ENCODE results near the gene ZNF627.
A peak's percentile ranks its signal among the peaks of the same experiment; 100 is the strongest.
"Not testable (repeated sequence)": the region's sequence is repeated elsewhere in the genome, so short reads cannot be mapped to it uniquely, and the experiment has no call there.

Gene ZNF627

DNA sequence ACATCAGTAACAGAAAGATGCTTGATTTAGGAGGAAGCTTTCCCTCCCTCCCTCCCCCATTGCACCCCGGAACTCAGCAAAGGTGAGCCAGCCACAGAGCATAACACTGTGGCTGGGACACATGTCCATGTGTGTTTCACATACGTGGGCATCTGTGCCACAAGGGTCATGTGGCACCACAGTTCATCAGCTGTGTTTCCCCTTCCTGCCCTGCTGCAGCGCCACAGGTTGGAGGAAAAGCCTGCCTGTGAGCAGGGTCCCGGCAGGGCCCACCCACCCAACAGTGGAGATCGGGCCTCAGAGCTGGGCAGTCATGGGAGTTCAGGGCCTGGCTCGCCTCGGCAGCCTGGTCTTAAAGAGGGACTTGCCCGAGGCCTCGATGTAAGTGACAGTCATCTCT is 22.6 kb upstream of the ZNF627 start:
- no peak for DNase-seq (ENCODE audit: low spot score)

DNA sequence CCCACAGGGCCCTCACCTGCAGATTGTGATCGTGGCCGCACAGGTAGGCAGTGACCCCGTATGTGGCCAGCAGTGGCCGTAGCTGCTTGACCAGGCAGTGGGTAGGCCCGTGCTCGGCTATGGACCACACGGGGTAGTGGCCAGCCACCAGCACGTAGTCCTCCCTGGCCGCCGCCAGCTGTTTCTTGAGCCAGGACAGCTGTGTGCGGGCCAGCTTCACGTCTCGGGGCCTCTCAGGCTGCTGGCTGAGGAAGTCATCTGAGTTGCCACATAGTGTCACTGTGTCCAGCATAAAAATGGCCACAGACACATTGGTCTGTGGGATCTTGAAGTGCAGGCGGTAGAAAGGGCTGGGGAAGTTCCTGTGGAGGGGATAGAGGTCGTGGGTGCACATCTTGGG is 21.1 kb upstream of the ZNF627 start:
- DNase-seq (ENCODE audit: low spot score): no peak

DNA sequence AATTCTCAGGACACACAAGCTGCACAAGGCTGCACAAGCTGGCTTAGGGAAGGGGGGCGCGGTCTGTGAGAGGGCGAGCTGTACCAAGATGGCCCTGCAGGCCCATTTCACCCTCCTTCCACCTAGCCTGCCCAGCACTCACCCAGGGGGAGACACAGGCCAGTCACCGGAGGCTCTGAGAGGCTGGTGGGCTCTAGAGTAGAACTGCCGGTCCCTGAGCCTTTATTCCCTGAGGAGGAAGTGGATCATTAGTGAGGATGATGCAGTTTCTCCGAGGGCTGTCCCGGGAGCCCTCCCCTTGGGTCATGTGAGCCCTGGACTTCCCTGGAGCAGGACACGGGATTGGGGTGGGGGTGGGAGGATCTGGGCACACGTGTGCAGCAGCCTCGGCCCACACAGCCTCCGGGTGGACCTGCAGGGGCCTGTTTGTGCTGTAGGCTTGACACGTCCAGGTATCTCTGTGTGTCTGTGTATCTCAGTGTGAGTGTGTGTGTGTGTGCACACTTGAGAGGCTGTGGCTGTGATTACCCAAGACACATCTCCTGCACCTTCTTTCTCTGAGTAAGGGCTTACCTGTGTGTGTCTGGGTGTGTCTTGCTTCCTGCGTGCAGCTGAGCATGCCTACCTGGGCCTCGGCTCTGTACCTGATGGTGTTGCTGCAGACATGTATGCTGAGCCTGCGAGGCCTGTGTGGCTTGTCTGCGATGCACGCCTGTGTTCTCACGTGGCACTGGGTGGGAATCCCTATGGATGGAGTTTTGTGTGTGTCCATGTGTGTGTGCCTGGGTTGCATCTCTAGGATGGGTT is 19.6 kb upstream of the ZNF627 start, which contains the start of gene ACP5:
ACP5 (minus strand) TSS at position 195 of the 807 bp plus-strand sequence. CDS start 328 bp downstream, outside the sequence.
- DNase-seq (ENCODE audit: low spot score): no peak

DNA sequence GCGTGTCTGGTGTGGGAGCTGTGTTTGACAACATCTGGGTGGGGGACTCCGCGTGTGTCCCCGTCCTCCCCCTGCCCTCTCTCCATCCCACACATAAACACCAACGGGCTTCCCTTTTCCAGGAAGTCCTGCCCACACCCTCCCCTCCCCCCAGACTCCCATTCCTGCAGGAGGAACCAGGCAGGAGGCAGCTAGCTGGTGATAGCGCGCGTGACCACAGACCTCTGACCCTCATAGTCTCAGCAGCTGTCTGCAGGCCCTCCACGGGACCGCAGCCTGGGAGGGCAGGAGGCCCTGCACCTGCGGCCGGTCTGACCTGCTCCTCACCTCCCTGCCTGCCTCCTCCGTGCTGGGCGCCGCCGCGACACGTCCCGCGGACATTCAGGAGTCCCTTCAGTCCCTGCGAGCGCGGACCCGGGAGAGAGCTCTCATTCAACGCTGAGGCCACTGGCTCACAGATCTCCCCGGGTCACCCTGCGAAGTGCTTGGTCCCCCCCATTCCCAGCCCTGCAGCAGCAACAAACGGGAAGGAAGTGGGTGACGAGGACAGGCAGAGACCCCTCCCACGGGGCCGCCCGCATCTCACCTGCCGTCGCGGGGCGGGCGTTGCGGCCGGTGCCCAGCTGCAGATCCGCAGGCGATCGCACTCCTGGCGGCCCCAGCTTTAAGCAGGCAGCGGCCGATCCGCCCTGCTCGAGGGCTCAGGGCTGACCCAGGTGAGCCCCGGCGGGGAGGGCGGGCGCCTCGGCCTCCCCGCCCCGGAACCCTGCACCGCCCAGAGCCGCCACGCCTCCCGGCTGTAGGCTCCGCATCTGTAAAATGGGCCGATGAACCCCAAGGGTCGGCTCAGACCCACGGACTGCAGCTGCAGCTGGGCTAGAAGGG is 18.8 kb upstream of the ZNF627 start:
- DNase-seq (ENCODE audit: low spot score): no peak

DNA sequence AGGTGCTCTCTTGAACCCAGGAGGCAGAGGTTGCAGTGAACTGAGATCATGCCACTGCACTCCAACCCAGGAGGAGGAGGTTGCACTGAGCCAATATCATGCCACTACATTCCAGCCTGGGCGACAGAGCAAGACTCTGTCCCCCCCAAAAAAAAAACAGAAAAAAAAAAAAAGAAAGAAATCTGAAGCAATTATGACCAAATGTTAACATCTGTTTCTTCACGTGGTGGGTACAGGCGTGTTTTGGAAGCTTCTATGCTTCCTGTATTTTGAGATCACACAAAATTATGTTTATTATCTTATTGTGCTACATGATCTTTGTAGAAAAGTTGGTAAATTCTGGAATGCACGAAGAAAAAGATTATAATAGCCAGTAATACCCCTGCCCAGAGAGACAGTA is 17.2 kb upstream of the ZNF627 start:
- DNase-seq (ENCODE audit: low spot score): no peak

DNA sequence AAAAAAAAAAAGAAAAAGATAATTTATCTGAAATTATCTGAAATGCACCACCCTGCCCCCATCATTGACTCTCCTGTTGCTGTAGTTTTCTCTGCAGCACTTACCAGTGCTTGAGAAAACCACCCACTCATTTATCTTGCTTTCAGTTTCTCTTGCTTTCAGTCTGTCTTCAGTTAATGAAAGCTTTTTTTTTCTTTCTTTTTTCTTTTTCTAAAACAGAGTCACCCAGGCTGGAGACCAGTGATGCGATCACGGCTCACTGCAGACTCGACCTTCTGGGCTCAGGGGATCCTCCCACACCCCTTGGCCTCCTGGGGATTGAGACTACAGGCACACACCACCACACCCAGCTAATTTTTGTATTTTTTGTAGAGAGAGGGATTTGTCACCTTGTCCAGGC is 15.5 kb upstream of the ZNF627 start:
- DNase-seq (ENCODE audit: low spot score): no peak

DNA sequence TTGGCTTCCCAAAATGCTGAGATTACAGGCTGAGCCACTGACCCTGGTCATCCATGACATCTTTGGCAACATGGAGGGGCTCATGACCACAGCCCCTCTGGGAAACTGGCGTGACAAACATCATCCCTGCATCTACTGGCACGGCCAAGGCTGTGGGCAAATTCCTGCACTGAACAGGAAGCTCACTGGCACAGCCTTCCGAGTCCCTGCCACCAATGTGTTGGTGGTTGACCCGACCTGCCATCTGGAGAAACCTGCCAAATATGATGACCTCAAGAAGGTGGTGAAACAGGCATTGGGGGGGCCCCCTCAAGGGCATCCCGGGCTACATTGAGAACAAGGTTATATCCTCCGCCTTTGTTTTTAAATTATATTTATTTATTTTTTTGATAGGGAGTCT is 11.0 kb upstream of the ZNF627 start:
- DNase-seq (ENCODE audit: low spot score): no peak

DNA sequence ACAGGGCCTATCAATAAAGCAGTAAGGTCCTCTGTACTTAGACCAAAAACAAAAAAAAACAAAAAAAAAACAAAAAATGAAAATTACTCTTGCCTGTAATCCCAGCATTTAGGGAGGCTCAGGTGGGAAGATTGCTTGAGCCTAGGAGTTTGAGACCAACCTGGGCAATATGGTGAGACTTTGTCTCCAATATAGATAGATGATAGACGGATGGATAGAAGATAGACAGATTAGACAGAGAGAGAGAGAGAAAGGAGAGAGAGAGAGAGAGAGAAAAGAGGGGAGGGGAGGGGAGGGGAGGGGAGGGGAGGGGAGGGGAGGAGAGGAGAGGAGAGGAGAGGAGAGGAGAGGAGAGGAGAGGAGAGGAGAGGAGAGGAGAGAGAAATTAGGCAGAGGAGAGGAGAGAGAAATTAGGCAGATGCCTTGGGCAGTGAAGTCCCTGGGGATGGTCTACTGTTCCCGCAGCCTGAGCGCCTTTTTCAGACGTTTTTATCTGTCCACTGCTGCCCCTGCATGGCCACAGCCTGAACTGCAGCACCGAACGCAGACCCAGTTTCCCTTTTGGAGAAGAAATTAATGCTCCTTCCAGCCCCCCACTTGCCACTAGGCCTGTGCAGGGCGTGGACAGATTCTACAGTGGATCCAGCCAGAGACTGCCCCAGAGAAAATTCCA is 9.8 kb upstream of the ZNF627 start:
- peak; percentile 75 for DNase-seq (ENCODE audit: low spot score)

DNA sequence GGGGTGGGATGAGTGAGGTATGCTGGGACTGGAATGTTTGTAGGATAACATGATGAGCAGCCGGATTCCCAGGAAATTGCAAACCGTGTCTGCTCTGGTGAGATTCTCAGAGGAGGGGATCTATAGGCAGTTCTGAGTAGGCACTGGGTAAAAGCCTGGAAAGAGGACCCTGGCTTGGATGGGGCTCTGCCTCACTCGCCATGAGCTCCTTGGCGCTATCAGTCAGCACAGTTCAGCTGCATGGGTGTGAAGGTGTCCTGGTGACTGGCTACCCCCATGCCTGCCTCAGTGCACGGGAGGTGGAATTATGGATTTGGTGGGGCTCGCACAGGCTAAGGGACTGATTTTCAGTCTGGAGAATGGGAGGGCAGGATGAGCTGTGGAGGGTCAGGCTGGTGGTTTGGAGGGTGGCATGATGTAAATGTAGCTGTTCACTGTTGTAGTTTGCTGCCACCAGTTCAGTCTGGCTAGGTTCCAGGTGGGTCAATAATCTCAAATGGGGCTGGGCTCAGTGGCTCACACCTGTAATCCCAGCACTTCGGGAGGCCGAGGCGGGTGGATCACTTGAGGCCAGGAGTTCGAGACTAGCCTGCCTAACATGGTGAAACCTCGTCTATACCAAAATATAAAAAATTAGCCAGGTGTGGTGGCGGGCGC is 9.2 kb upstream of the ZNF627 start:
- DNase-seq (ENCODE audit: low spot score): no peak

DNA sequence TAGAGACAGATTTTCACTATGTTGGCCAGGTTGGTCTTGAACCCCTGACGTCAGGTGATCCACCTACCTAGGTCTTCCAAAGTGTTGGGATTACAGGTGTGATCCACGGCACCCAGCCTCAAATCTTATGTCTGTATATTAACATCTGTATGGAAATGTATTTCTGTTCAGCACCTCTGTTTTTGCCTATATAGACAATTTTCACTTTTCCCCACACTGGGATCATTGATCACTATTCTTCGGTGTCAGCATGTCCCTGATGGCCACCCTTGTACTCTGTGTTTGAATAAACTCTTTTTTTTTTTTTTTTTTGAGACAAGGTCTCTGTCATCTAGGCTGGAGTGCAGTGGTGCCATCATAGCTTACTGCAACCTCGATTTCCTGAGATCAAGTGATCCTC is 3.2 kb upstream of the ZNF627 start:
- DNase-seq (ENCODE audit: low spot score): no peak

DNA sequence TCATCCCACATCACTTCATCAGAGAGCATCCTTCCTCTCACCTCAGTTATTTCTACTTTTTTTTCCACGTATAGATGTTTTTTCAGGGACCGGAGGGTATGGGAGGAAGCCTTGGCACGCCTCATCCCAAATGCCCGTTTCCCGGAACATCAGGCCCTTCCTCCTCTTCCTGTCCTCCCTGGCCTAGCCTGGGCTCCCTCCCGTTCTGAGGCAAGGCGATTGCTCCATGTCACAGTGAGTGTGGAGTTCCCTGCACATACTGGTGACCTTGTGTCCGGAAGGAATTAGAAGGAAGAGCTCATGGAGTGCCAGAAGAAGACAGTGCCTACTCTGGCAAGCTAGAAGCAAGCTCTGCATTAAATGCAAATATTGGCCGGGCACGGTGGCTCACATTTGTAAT is 1.1 kb upstream of the ZNF627 start:
- DNase-seq (ENCODE audit: low spot score): no peak

DNA sequence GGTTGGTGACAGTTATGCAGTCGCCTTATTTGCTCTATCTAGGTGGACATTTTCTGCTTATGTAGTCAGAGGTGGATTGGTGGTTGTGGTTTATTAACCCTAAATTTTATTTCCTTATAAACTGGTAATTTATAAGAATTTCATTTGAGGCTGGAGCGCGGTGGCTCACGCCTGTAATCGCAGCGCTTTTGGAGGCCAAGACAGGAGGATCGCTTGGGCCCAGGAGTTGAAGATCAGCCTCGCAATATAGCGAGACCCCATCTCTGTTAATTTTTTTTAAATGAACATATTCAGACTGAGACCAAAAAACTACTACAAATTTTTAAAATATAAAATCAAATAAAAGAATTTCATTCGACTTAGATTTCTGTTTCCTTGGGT is 810 bp downstream of the ZNF627 start:
- no peak for DNase-seq (ENCODE audit: low spot score)

DNA sequence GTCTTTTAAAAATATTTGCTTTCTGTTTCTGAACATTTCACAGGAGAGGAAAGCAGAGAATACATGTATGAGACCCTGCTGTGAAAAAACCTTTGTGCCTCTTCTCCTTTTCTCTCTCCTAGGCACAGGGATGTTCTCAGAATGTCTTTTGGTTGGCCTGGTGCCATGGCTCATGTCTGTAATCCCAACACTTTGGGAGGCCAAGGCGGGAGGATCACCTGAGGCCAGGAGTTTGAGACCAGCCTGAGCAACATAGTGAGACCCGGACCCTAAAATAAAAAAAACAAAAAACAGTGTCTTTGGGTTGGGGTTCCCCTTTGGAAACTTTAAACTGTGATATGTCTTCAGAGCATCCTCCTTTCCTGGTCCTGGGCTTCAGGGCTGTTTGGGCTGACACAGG is 1.5 kb downstream of the ZNF627 start:
- no peak for DNase-seq (ENCODE audit: low spot score)

DNA sequence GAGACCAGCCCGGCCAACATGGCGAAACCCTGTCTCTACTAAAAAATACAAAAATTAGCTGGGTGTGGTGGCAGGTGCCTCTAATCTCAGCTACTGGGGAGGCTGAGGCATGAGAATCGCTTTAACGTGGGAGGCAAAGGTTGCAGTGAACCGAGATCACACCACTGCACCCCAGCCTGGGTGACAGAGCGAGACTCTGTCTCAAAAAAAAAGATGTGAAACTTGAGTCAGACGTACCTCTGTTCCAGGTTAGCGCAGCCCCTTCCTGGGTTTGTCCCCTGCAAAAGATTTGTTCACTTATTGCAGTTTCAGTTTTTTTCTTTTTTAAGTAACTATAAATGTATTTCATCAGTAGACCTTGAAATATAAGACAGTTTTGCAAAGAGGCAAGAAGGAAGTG is 2.4 kb downstream of the ZNF627 start:
- DNase-seq (ENCODE audit: low spot score): not testable (repeated sequence)

DNA sequence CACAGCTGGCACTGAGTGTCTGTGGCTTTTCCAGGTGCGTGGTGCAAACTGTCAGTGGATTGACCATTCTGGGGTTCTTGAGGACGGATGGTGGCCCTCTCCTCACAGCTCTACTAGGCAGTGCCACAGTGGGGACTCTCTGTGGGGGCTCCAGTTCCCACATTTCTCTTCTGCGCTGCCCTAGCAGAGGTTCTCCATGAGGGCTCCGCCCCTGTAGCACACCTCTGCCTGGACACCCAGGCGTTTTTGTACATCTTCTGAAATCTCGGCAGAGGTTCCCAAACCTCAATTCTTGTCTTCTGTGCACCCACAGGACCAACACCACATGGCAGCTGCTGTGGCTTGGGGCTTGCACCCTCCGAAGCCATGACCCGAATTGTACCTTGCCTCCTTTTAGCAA is 9.2 kb downstream of the ZNF627 start:
- DNase-seq (ENCODE audit: low spot score): no peak

DNA sequence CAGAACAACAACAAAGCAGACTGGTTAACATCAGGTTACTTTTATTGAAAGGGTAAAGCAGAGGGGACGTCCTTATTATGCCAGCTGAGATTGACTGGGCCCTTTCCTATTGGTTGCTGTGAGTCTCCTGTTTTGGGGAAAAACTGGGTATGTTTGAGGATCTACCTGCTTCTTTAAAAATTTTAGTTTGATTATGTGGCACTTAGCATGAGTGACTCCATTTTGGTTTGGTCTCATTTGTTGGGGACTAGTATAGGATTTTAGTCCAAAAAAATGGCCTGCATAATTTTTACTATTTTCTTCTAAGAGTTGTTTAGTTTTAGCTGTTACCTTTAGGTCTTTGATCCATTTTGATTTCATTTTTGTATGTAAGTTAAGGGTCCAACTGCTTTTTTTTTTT is 14.4 kb downstream of the ZNF627 start:
- DNase-seq (ENCODE audit: low spot score): no peak

DNA sequence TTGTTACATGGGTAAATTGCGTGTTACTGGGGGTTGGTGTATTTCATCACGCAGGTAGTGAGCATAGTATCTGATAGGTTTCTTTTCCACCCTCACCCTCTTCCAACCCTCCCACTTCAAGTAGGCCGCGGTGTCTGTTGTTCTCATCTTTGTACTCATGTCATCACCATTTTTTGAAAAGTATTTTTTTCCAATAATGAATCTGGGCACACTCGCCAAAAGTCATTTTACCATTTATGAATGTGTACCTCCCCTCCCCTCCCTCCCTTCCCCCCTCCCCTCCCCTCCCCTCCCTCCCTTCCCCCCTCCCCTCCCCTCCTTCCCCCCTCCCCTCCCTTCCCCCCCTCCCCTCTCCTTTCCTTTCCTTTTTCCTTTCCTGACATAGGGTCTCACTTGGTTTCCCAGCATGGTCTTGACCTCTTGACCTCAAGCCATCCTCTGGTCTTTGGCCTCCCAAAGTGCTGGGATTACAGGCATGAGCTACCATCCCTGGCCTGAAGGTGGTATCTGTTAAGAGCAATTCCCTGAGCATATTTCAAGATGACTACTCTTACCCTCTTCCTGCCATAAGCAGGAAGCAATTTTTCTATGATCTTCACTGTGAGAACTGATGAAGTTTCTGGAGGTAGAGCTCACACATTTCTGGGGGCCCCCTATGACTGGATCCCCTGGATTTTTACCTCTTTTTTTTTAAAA is 15.7 kb downstream of the ZNF627 start:
- DNase-seq (ENCODE audit: low spot score): no peak

DNA sequence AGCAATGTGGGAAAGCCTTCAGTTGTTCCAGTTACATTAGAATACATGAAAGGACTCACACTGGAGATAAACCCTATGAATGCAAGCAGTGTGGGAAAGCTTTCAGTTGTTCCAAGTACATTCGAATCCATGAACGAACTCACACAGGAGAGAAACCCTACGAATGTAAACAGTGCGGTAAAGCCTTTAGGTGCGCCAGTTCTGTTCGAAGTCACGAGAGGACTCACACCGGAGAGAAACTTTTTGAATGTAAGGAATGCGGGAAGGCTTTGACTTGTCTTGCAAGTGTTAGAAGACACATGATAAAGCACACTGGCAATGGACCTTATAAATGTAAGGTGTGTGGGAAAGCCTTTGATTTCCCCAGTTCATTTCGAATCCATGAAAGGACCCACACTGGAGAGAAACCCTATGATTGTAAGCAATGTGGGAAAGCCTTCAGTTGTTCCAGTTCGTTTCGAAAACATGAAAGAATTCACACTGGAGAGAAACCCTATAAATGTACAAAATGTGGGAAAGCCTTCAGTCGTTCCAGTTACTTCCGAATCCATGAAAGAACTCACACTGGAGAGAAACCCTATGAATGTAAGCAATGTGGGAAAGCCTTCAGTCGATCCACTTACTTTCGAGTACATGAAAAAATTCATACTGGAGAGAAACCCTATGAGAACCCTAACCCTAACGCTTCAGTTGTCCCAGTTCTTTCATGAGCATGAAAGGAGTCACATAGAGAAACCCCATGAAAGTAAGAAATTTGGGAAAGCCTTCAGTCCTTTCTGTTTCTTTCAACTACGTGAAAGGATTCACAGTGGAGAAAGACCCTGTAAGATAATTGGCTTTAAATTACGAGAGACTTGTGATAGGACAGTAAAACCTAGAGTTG is 20.1 kb downstream of the ZNF627 start:
- DNase-seq (ENCODE audit: low spot score): no peak

DNA sequence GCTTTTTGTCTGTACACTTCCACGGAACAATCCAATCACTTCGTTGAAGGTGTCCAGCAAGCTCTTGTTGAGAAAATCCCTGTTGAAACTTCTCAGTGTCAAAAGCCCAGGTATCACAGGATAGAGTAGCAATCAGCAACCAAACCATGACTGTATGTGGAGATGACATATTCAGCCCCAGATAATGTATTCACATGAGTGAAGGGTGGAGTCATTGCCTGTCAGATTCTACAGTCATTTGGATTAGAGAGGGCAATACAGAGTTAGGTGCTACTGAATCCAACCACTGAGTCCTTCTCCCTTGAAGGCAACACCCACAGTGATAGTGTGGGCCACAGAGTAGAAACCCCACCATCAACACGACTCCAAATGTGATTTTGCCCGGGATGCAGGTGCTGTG is 23.3 kb downstream of the ZNF627 start:
- no peak for DNase-seq (ENCODE audit: low spot score)

DNA sequence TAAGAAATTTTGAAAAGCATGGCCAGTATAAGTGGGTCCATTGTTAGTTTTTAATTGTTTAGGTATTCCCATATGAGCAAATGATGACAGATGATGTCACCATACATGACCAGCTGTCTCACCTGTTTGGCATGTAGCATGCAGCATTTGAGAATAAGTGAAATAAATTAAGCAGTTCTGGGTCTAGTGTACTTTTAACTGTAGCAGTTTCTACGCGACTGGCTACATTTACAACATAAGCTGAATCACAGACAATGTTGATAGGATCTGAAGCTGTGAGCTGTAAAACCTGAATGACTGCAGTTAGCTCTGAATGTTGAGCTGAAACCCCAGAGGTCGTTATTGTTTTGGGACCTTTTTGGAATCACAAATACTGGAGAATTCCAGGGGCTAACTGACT is 25.1 kb downstream of the ZNF627 start:
- not testable (repeated sequence) for DNase-seq (ENCODE audit: low spot score)

DNA sequence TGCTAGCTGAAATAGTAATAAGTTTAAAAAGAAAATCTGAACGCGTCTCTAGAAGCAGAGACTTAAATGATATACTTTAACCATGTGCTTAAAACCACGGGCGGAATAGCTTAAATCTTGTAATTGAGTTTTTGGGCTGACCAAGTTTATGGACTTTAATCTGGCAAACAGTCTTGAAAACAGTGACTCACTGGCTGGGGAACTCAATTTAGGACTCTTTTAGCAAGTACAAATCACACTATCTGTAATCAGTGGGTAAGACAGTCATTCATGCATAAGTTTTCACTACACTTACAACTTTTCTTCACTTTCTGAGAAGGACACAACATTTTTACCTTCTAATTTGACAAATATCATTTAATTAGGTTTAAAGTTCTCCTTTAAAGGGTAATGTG is 26.8 kb downstream of the ZNF627 start:
- DNase-seq (ENCODE audit: low spot score): no peak
